Measurements from ENCODE around the gene GNAO1. TPM values are rescaled to one million over a fixed set of nuclear protein-coding genes. Genes with fewer than 3 reads are reported as not detected.

GNAO1 gene
- total and polyA plus RNA-seq, 9 of the 15 experiments (the other 6 are each of a cell fraction or from before 2014, with no cell fraction given), result 0.07 to 0.42 (median 0.08) TPM; not detected in 5

DNA sequence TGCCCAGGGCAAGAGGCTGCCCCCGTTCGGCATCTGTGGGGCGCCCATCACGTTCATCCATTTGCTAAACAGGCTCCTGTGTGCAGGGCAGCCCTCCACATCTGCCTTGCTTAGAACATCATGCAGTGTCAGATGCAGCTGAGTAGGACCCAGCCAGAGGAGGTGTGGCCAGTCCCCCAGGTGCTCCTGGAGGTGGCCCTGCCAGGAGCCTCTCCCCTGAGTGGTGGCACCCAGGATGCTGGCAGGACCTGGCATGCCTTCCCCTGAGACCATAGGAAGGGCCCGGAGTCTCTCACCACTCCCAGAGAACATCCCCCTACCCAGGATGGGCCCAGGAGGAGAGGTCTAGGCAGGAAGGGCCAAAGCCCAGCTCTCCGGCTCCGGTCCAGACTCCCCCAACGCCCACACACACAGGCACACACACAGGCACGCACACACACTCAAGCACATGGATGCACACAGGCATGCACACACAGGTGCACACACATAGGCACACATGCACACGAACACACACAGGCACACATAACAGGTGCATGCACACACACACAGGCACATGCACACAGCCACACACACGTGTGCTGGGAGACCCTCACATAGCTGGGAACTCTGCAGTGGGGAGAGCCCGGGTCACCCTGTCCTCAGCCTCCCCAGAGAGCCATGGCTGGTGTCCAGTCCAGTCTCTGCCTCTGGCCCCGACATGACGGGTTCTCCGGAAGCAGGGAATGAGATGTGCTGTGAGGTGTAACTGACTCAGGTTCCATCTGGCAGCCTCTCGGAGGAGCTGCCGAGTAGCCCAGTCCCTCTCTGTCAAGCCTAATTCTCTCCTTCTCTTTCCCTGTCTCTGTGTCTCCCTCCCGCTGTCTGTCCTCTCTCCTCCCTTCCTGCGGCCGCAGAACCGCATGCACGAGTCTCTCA is 159.5 kb downstream of the GNAO1 start:
- intact Hi-C loops (cut with micrococcal nuclease) (loop anchor here (10.0 kb wide), 1 partner anchor 164 kb away; no protein-coding TSS in a partner anchor), in situ Hi-C loops (cut with MboI) (no loop called here)
- POLR2A ChIA-PET, result interaction anchor here (0.6 to 1.1 kb wide), 2 partner anchors 8 to 219 kb away, joined by 3 read pairs; no protein-coding TSS in a partner anchor
- WGBS (ENCODE audit: insufficient coverage, low coverage, missing lambda C conversion rate), result 2% methylated on average over 18 of the region's 22 CpGs
- Histone ChIP-seq H3K79me2 (ENCODE audit: control insufficient read depth, insufficient read depth, low read length) (no peaks in the 10 kb centered on the region), H3K27me3 (ENCODE audit: control insufficient read depth in 2 of 2, insufficient read depth in 2 of 2, low read length in 2 of 2) (peaks cover 17 to 55% of the 10 kb centered on the region in 2 experiments; a peak in 4 of 5 replicates), H3K4me3 (no peak overlapping the region), H3K9ac (ENCODE audit: insufficient read depth in 1 of 2, low read depth in 2 of 2, low read length in 2 of 2) (0 out of 4 replicates have a peak overlapping the region, but pooled peaks of 1 of the 2 experiments have one; percentile 26), H3K36me3 (ENCODE audit: control insufficient read depth, insufficient read depth, low read length) (no peaks in the 10 kb centered on the region), H2AFZ (ENCODE audit: low read depth, low read length) (no peak overlapping the region), H3K4me2 (ENCODE audit: insufficient read depth, low read length) (no peak overlapping the region), H3K4me1 (replicated peaks in 1 of 2; ENCODE audit: control insufficient read depth in 2 of 2, insufficient read depth in 2 of 2, low read length in 2 of 2) (peaks cover 3 to 17% of the 10 kb centered on the region in 2 experiments), H3K9me3 (replicated peaks; ENCODE audit: control insufficient read depth, insufficient read depth, low read depth, low read length) (no peaks in the 10 kb centered on the region), H3K9me1 (ENCODE audit: control insufficient read depth, insufficient read depth, low read length) (no peaks in the 10 kb centered on the region), H4K20me1 (replicated peaks; ENCODE audit: control insufficient read depth, insufficient read depth, low read length) (peaks cover 23% of the 10 kb centered on the region), H3K27ac (ENCODE audit: extremely low read depth, low read depth, low read length) (no peak overlapping the region)
- ATAC-seq, result peak; percentile 6; the same call in 1 of the 3 replicates
- peak in 1 of 2 experiments; percentile 51; a peak in 1 of 4 replicates for TF ChIP-seq KDM1A (IDR thresholded peaks at IDR 0.05)
- no peak for TF ChIP-seq HMG20A (CRISPR knock-in tag; conservative IDR thresholded peaks at IDR 0.05)
- no TSS peak for BruUV-seq (replicated peaks)
- CTCF ChIA-PET (ENCODE audit: low intra/inter-chr PET ratio), result no interaction called here
- no peak for FAIRE-seq
- no peak for DNase-seq (ENCODE audit: extremely low read depth in 1 of 4, low spot score in 3 of 4)

DNA sequence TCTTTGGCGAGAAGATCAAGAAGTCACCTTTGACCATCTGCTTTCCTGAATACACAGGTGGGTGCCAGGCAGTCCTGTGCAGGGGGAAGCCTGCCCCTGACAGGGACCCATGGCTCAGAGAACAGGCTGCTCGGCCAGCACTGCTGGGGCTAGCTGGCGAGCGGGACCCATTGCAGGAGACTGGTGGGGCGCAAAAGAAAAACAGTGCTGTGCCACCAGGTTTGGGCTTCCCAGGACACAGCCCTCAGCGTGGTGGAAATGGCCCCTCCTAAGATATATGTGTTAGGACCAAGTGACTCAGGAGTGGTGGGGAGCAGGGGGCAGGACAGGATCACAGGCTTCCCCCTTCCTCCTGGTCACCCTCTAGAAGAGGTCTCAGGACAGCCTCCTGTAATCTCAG is 160.2 kb downstream of the GNAO1 start:
- Histone ChIP-seq H3K9me1 (ENCODE audit: control insufficient read depth, insufficient read depth, low read length) (no peaks in the 10 kb centered on the region), H4K20me1 (replicated peaks; ENCODE audit: control insufficient read depth, insufficient read depth, low read length) (peaks cover 22% of the 10 kb centered on the region), H3K27me3 (ENCODE audit: control insufficient read depth in 2 of 2, insufficient read depth in 2 of 2, low read length in 2 of 2) (peaks cover 17 to 49% of the 10 kb centered on the region in 2 experiments; a peak in 4 of 5 replicates), H2AFZ (ENCODE audit: low read depth, low read length) (no peak overlapping the region), H3K9me3 (replicated peaks; ENCODE audit: control insufficient read depth, insufficient read depth, low read depth, low read length) (no peaks in the 10 kb centered on the region), H3K27ac (ENCODE audit: extremely low read depth, low read depth, low read length) (no peak overlapping the region), H3K4me2 (ENCODE audit: insufficient read depth, low read length) (no peak overlapping the region), H3K9ac (ENCODE audit: insufficient read depth in 1 of 2, low read depth in 2 of 2, low read length in 2 of 2) (no peak overlapping the region), H3K79me2 (ENCODE audit: control insufficient read depth, insufficient read depth, low read length) (no peaks in the 10 kb centered on the region), H3K4me1 (replicated peaks in 1 of 2; ENCODE audit: control insufficient read depth in 2 of 2, insufficient read depth in 2 of 2, low read length in 2 of 2) (peaks cover 9 to 24% of the 10 kb centered on the region in 2 experiments), H3K36me3 (ENCODE audit: control insufficient read depth, insufficient read depth, low read length) (no peaks in the 10 kb centered on the region), H3K4me3 (no peak overlapping the region)
- ATAC-seq, result no peak
- POLR2A ChIA-PET, result interaction anchor here (1.1 kb wide), 1 partner anchor 9 kb away, joined by 3 read pairs; no protein-coding TSS in a partner anchor
- FAIRE-seq, result no peak
- CTCF ChIA-PET (ENCODE audit: low intra/inter-chr PET ratio), result no interaction called here
- 8% methylated on average over 6 of the region's 6 CpGs for WGBS (ENCODE audit: insufficient coverage, low coverage, missing lambda C conversion rate)
- DNase-seq (ENCODE audit: extremely low read depth in 1 of 4, low spot score in 3 of 4), result no peak
- BruUV-seq (replicated peaks), result no TSS peak
- intact Hi-C loops (cut with micrococcal nuclease) (loop anchor here (10.0 kb wide), 1 partner anchor 163 kb away; no protein-coding TSS in a partner anchor), in situ Hi-C loops (cut with MboI) (no loop called here)
- TF ChIP-seq PTTG1 (tag; IDR thresholded peaks at IDR 0.05; ENCODE audit: low read depth) (no peak), ZNF232 (CRISPR knock-in tag; IDR thresholded peaks at IDR 0.05) (no peak), NELFE (IDR thresholded peaks at IDR 0.05; ENCODE audit: insufficient read depth, insufficient read length) (no peak), ZFP36 (IDR thresholded peaks at IDR 0.05; ENCODE audit: low read depth, low read length, partially characterized antibody) (no peak), FOXJ2 (tag; IDR thresholded peaks at IDR 0.05) (no peak), HCFC1 (IDR thresholded peaks at IDR 0.05; ENCODE audit: low read depth, low read length) (no peak), EP300 (IDR thresholded peaks at IDR 0.05; ENCODE audit: low read length) (no peak), CSDE1 (IDR thresholded peaks at IDR 0.05) (no peak), CREBBP (IDR thresholded peaks at IDR 0.05; ENCODE audit: low read depth, low read length) (no peak), RBFOX2 (IDR thresholded peaks at IDR 0.05; ENCODE audit: low read depth, low read length) (no peak)
- TF ChIP-seq, protein P1, sequence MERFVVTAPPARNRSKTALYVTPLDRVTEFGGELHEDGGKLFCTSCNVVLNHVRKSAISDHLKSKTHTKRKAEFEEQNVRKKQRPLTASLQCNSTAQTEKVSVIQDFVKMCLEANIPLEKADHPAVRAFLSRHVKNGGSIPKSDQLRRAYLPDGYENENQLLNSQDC (CRISPR knock-in tag; IDR thresholded peaks at IDR 0.05), result no peak
- TF ChIP-seq, protein P2, sequence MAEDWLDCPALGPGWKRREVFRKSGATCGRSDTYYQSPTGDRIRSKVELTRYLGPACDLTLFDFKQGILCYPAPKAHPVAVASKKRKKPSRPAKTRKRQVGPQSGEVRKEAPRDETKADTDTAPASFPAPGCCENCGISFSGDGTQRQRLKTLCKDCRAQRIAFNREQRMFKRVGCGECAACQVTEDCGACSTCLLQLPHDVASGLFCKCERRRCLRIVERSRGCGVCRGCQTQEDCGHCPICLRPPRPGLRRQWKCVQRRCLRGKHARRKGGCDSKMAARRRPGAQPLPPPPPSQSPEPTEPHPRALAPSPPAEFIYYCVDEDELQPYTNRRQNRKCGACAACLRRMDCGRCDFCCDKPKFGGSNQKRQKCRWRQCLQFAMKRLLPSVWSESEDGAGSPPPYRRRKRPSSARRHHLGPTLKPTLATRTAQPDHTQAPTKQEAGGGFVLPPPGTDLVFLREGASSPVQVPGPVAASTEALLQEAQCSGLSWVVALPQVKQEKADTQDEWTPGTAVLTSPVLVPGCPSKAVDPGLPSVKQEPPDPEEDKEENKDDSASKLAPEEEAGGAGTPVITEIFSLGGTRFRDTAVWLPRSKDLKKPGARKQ (CRISPR knock-in tag; IDR thresholded peaks at IDR 0.05), result no peak
